ENCODE data around the gene ENPP6.
"Not testable (repeated sequence)": the region's sequence is repeated elsewhere in the genome, so short reads cannot be mapped to it uniquely, and the experiment has no call there.

ENPP6 gene

GRCh38 chr4:184066584-184067300 is 150.9 kb downstream of the ENPP6 start:
- DNase-seq, result no peak

GRCh38 chr4:184064877-184065276 is 152.8 kb downstream of the ENPP6 start:
- DNase-seq, result no peak

GRCh38 chr4:184062769-184063168 is 154.9 kb downstream of the ENPP6 start:
- DNase-seq, result no peak

- DNase-seq, result no peak
Measured at GRCh38 chr4:184061582-184061981, 156.1 kb downstream of the ENPP6 start.

GRCh38 chr4:184059099-184059498 is 158.6 kb downstream of the ENPP6 start:
- DNase-seq, result no peak

- no peak for DNase-seq
Measured at GRCh38 chr4:184058026-184058425, 159.6 kb downstream of the ENPP6 start.

GRCh38 chr4:184056877-184057276 is 160.8 kb downstream of the ENPP6 start:
- no peak for DNase-seq

- no peak for DNase-seq
Measured at GRCh38 chr4:184053434-184053833, 164.2 kb downstream of the ENPP6 start.

GRCh38 chr4:184052616-184053015 is 165.1 kb downstream of the ENPP6 start:
- DNase-seq, result no peak

GRCh38 chr4:184051262-184051661 is 166.4 kb downstream of the ENPP6 start:
- DNase-seq, result not testable (repeated sequence)

- no peak for DNase-seq
Measured at GRCh38 chr4:184046148-184046547, 171.5 kb downstream of the ENPP6 start.

GRCh38 chr4:184041156-184041555 is 176.5 kb downstream of the ENPP6 start:
- no peak for DNase-seq

GRCh38 chr4:184039963-184040383 is 177.7 kb downstream of the ENPP6 start:
- DNase-seq, result peak in 4 of 56 donors; percentile 4 to 15 (median 7)
